IPS-NIHi7 (cell line): Measurements from ENCODE around the gene LCLAT1.
"Not testable (repeated sequence)": the region's sequence is repeated elsewhere in the genome, so short reads cannot be mapped to it uniquely, and the experiment has no call there.

ENCODE experiments used
- DNase-seq: peaks from one replicate; pipeline ENCODE4 v3.0.0; 2012; ENCODE audit warnings: mixed read lengths; ENCODE audit errors: extremely low spot score

The LCLAT1 gene

GRCh38 chr2:30454571-30454970 is 7.5 kb downstream of the LCLAT1 start:
- DNase-seq = no peak

- no peak for DNase-seq
Measured at GRCh38 chr2:30455114-30455738, 8.2 kb downstream of the LCLAT1 start.

DNA sequence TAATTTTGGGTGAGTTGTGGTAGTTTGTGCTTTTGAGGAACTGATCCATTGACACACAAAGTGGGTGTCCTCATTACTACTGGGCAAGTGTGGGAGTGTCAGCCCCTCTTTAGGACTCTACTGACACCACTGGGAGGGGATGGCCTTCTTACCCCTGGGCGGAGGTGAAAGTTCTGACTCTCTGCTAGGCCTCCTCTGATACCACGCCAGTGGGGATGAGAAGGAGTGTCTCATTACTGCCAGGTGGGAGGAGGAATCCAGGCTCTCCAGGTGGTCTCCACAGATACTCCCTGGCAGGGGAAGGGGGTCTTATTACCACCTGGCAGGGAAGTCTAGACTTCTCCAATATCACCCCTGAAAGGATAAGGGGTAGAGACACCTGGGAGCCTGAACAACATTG is 9.1 kb downstream of the LCLAT1 start:
- DNase-seq = peak; percentile 14

- no peak for DNase-seq
Measured at GRCh38 chr2:30456579-30456978, 9.5 kb downstream of the LCLAT1 start.

DNA sequence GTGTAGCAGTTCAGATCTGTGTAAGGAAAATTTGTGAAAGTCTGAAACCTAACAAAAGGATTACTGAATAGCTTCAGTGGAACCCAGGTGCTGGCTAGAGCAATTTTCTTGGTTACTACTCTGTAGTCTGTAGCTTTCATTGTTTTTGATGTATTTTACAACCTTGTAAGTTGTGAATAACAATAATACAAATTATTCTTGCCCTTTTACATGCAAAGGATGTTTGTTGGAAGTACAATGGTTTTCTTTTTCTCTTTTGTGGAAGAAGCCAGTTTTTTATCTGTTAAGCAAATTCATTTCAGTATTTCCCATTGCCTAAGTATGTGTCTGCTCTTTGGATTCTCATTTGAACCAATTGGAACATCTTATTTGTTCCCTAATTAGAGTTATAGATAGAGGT is 10.2 kb downstream of the LCLAT1 start:
- DNase-seq = no peak

- DNase-seq = no peak
Measured at GRCh38 chr2:30459140-30459539, 12.1 kb downstream of the LCLAT1 start.

GRCh38 chr2:30462131-30462857 is 15.2 kb downstream of the LCLAT1 start:
- DNase-seq = no peak

DNA sequence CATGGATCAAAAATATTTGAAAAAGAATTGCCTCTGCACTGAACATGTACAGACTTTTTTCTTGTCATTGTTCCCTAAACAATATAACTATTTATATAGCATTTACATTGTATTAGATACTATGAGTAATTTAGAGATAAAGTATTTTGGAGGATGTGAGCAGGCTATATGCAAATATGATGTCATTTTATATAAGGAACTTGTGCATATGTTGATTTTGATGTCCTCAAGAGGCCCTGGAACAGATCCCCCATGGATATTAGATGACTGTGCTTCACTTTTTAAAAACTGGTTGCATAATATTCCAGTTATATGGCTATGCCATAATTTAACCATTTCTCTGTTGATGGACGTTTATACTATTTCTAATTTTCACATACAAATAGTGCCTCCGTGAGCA is 16.5 kb downstream of the LCLAT1 start:
- DNase-seq = no peak

GRCh38 chr2:30464544-30465170 is 17.6 kb downstream of the LCLAT1 start:
- DNase-seq = no peak

GRCh38 chr2:30465171-30465545 is 18.1 kb downstream of the LCLAT1 start:
- DNase-seq = no peak

DNA sequence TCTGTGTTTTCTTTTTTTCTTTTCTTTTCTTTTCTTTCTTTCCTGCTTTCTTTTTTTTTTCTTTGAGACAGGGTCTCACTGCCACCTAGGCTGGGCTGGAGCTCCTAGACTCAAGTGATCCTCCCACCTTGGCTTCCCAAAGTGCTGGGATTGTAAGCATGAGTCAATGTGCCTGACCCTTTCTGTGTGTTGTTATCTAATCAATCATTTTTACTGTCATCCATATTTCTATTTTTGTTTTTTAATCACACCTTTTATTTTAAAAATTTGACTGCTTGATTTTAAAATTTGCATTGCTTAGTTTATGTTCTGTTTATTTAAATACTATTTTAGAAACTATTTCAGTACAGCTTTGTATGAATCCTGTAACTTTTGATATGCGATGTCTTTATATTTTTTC is 19.2 kb downstream of the LCLAT1 start:
- no peak for DNase-seq

GRCh38 chr2:30467062-30467826 is 20.2 kb downstream of the LCLAT1 start:
- not testable (repeated sequence) for DNase-seq

DNA sequence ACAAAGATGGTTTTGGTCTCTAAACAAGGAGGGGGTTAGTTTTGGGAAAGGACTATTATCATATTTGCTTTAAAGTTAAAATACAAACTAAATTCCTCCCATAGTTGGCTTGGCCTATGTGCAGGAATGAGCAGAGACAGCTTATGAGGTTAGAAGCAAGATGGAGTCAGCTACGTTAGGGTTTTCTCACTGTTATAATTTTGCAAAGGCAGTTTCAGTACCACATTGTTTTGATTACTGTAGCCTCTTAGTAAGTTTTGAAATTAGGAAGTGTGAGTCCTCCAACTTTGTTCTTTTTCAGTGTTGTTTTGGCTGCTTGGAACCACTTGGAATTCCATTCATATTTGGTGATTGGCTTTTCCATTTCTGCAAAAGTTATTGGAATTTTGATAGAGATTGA is 23.4 kb downstream of the LCLAT1 start:
- DNase-seq = no peak

DNA sequence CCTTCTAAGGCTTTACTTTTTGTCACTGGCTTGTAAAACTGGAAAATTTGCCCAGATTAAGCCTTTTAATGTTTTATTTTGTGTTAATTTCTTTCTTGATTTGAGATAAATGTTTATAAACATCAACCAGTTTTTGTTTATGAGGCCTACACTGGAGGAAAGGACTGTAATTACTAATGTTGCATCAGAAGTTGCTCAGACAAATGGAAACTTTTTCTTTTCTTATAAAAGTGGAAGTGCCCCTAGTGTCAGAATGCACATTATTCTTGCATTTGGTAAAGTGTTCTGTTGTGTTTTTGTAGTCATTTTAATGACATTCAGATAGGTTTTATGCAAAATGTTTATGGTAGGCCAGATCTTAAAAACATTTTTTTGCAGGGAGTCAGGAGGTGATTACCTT is 25.3 kb downstream of the LCLAT1 start:
- no peak for DNase-seq

DNA sequence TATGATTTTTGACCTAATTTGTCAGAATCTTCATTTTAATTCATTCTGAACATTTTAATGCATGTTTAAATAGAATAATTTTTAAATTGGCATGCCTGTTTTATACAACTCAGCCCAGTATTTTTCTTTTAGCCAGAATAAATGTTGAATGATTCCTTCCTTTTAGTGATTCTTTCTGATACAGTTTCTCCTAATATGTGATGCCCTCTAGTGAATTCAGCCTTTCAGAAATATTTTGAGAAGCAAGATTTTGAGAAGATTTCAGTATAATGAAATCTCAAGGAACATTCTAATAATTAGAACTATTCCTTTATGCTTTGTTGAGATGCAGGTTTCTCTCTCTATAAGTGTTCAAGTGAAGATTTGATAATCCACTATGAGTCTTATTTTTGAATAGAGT is 28.5 kb downstream of the LCLAT1 start:
- DNase-seq = no peak

- no peak for DNase-seq
Measured at GRCh38 chr2:30476636-30477035, 29.6 kb downstream of the LCLAT1 start.

DNA sequence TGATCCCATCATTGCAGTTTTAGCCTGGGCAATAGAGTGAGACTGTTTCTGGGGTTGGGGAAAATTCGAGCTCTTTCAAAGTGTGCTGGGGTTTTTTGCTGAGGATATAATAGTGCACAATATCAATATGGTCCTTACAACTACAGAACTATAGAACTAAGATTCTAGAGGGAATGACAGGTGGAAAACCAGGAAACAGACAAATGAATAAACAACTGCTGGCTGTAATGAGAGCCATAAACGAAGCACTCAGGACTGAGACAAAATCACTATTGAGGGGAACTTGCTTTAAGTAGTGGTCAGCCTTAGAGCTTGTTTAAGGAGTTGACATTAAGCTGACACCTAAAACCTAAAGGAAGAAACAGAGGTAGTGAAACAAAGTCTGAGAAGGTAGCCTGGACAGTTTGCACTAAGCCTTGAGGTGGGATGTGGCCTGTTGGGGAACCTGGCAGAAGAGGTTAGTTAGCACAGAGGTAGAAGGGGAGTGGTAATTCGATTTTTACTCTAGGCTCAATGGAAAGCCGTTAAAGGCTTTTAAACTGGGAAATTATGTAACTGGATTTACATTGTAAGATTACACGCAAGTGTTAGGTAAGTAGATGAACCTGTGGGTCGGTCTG is 33.8 kb downstream of the LCLAT1 start:
- DNase-seq = no peak

DNA sequence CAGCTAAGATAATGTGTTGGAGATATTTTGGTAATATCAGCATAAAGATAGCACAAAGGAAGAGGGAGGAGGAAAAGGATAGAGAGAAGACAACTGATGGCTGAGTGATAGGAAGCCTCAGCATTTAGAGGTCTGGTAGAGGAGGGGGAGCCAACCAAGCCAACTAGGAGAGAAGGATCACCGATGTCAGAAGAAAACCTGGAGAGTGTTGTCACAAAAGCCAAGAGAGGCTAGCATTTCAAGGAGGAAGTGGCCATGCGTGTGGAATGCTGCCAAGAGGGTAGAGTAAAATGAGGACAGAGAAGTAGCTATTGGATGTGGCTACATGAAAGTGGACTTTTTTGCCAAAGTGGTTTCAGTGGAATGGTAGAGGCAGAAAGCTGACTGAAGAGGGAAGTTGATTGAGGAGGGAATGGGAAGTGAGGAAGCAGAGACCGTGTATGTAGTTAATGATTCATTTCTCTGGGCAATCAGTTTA is 34.3 kb downstream of the LCLAT1 start:
- DNase-seq = no peak

GRCh38 chr2:30482011-30482410 is 35.0 kb downstream of the LCLAT1 start:
- no peak for DNase-seq

DNA sequence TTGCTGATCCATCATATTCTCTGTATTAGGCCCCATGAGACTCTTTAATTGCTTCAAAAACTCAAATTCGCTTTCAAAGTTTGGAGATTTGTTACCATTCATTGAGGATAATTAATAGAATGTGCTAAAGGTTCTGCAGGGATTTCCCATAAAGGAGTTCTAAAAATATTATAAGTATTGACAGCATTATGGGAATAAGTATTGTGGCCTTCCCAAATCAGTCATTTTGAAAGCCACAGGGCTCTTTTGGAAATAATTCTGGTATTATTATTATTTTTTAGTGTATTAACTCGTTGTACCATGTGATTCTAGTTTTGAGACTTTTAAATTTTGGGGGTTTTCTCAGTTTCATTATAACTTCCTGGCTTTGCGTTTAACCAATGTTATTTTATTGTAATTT is 37.1 kb downstream of the LCLAT1 start:
- no peak for DNase-seq

- DNase-seq = no peak
Measured at GRCh38 chr2:30484995-30485394, 37.9 kb downstream of the LCLAT1 start.

DNA sequence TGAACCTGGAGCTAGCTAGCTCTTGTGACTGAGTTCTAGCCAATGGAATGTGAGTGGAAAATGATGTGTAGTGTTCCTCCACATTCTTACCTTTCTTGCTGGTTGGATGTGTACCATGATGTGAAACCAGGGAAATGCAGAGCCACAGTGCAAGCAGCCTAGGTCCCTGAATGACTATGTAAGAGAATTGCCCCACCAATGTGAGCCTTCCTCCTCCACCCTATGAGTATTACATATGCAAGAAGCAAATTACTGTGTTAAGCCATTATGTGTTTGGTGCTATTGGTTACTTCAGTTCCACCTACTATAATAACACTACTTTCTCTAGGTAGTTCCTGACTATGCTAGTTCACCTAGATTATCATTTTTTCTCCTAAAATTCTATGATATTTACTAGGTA is 39.6 kb downstream of the LCLAT1 start:
- DNase-seq = no peak
